GM18505 (cell line): ENCODE data around the gene PRKN.
"Not testable (repeated sequence)": the region's sequence is repeated elsewhere in the genome, so short reads cannot be mapped to it uniquely, and the experiment has no call there.

ENCODE experiments used
- ATAC-seq: cut with Tn5 transposase; IDR thresholded peaks from one replicate; pipeline ENCODE4 v1.9.1; 2021; ENCODE audit not compliant: unreplicated experiment
- POLR2A ChIP-seq: IDR thresholded peaks from 4 replicates; pipeline ENCODE4 v1.6.1; 2011; ENCODE audit warnings: borderline replicate concordance; ENCODE audit not compliant: insufficient read depth, insufficient read length; ENCODE audit errors: extremely low read depth

The PRKN gene

DNA sequence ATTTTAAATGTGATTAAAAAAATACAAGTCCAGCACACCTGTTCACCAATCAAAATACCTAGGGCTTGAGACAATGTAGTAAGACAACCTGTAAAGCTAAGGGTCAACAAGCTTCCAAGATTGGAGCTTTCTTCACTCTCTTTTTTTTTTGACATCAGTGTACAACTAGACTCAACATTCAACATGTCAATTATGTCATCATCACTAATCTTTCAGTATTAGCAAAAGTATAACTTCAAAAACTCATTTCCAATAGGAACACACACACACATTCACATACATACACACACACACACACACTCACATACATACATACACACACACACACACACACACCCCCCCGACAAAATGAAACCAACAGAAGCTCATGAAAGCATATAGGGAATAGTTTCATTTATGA, 26.0 kb downstream of the PRKN start:
- ATAC-seq, result no peak

DNA sequence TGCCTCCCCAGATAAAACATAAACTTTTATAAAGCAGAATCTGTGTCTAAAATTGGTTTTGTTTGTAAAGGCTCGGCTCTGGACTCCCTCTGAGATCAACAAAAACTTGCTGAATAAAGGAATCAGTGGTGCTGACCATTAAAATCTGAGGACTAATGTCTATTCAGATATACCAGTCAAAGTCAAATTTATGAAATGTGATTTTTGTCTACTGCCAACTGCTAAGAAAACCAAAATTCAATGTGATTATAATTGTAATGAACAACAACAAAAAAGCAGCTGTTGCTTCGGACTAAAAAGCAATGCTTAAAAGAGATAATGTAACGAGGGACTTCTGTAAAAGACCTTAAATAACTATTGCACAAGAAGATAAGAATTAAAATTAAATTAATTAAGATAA, 26.6 kb downstream of the PRKN start:
- TF ChIP-seq POLR2A, result no peak
- no peak for ATAC-seq

More for the DNA sequence above, 26.0 kb downstream of the PRKN start:
- no peak for TF ChIP-seq POLR2A

DNA sequence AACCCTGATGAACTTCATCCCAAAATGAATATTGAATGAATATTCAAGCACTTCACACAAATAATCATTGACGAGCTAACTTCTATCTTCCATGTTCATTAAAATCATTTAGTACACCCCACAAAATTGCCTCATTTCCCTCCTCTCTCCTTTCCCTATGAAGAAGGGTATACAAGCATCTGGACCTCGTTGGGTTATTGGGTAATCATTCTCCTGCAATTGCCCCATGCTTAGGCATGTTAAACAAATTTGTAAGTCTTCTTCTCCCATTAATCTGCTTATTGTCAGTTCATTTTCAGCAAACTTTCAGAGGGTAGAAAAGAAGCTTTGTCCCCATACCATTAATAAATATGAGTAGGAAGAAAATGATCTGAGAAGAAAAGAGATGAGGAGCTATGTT, 27.6 kb downstream of the PRKN start:
- TF ChIP-seq POLR2A, result no peak
- ATAC-seq, result no peak

DNA sequence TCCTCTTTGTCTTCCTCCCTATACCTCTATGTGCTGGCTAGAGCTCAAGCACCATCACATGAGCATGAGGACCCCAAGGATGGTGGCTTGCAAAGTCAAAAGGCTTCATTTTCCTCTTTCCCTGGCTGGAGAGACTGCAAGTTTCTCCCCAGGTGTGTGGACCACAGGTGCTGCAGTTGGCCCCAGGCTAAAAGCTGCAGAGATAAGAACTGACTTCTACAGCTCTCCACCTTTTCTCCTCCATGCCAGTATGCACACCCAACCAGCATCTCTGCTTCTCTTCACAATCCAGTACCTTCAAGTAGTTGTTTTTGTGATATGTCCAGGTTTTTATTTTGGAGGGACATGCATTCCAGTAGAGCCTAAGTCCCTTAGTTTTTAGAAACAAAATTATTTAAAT, 29.1 kb downstream of the PRKN start:
- TF ChIP-seq POLR2A, result no peak
- ATAC-seq, result no peak

DNA sequence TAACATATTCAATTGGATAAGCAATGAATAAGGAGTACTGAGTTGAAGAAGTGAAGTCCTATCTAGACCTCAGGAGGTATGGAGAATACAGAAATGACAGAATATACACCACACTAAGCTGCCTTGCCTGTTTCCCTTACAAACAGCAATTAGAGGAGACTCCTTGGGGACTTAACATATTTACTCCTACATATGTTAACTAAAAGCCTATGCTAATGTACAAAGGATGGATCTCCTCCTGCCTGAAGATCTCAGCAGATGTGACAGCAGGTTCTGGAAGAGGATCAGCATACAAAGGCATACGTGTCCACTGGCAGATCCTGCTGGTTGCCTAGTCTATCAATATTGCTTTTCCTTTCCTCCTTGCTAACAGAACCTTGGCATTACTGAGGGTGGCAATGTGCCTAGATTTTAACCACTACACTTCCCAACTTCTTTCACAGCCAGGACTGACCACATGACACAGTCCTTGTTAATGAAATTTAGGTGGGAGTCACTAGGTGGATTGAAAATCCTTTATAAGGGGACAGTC, 29.6 kb downstream of the PRKN start:
- no peak for TF ChIP-seq POLR2A

DNA sequence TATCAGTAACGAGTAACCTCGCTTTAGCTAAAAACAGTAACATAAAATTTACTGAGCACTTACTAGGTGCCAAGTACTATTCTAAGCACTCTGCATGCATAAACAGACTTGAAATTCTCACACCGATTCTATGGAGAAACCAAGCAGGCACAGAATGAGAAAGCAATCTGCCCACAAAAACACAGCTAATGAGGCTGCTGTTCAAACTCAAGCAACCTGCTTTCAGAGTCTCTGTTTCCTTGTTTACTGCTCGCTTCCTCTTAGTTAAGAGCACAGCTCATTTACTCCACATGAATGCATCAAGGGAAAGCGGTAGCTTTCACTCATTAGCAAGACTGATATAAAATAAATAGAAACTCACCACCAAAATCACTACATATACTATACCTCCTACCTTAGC, 37.4 kb downstream of the PRKN start:
- ATAC-seq, result no peak
- TF ChIP-seq POLR2A, result no peak

More for the DNA sequence above, 29.6 kb downstream of the PRKN start:
- ATAC-seq, result no peak

DNA sequence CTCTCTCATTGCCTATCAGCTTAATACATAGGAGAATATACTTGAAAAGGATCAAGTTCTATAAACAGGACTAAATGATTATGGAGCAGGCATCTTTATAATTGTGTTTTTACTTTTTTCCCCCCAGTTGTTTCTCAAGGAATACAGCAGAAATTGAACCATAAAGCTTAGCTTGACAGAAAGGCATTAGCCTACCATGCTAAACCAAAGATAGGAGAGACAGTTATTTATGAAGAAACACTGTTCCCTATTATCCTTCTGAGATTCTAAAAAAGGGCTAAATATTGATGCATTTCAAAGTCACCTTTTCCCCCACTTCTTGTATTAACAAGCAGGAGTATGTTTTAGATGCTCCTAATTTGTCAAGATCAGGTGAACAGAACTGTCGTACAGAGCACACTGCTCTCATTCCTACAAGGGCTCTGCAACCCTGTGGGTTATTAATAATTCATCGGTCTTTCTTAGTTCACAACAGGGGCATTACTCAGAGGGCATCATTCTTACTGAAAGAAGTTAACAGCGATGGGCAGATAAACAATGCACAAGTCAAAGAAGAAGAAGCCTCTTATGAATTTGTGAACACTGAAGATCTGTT, 38.7 kb downstream of the PRKN start:
- TF ChIP-seq POLR2A, result no peak
- ATAC-seq, result no peak

DNA sequence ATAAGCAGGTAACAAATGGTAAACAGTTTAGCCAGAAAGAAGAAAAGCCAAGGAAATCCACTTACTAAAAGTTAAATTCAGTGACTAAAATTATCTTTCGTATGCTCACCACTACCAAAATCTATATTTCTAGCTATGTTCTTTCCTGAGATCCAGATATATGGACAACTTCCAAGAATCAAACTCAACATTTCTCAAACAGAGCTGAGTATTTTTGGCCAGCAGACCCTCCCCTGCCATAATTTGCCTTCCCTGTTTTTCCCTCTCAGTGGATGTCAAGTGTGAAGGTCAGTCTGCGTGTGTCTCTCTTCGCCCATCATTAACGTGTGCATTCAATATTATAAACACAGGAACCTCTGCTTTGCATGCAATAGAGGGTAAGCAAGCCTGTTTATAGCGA, 42.0 kb downstream of the PRKN start:
- TF ChIP-seq POLR2A, result no peak
- ATAC-seq, result no peak

DNA sequence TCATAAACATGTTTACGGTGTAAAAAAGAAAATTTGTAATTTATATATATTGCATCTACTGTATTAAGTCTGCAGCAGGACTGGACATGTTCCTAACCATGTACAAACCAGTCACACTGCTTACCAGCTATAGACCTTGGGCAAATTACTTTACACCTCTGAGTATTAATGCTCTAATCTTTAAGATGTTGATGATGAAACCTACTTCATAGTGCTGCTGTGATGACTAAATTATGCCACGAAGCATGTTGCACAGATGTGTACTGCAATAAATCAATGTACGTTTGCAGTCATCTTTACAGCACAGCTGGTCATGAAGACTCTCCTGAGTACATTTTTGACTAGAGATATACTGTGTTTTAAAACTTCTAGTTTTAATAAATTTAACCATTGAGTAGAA, 42.6 kb downstream of the PRKN start:
- TF ChIP-seq POLR2A, result no peak
- ATAC-seq, result no peak

DNA sequence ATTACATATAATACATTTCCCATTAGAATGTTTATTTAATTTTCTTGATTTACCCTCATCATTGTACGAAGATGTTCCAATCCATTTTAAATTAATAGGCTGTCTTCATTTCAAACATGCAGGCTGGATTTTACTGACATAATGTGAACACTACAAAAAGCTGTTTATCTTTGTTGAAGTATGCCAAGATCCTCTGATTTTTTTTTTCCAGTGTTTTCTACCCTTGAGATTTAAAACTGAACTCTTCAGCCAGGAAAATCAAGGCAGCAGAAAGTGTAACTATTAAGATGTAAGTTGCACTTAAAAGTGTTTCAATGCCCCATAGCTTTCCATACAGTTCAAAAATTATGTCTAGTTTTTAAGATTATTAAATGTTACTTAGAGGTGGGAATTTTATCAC, 43.5 kb downstream of the PRKN start:
- no peak for TF ChIP-seq POLR2A

DNA sequence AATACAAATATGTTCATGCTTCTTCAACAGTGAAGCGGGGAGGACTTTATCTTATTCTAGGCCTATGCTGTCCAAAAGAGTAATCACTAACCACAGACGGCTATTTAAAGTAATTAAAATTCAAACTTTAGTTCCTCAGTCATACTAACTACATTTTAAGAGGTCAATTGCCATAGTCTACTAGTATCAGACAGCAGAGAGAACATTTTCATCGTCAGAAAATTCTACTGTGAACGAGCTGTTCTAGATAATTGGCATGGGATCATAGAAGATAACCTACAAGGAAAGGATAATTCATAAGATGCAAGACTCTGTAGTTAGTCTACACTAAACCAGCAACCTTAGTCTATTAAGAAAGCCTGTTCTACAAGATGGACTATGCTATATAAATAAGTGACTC, 44.4 kb downstream of the PRKN start:
- ATAC-seq, result no peak
- TF ChIP-seq POLR2A, result no peak

More for the DNA sequence above, 43.5 kb downstream of the PRKN start:
- no peak for ATAC-seq

DNA sequence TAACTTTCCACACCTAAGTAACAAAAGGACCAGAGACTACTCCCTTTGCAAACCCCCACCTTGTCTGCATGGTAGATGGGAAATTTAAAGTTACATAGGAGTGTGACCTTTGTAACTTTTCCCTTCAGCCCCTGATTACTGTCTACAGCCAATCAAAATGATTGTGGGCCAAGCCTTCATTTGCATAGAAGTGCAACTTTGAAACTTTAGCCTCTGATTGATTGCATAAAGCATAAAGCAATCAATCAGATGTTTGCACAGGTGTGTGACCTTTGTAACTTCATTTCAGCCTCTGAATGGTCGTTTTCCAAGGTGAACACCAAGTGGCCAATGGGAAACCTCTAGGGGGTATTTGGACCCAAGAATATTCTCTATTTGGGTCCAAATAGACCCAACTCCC, 46.1 kb downstream of the PRKN start:
- ATAC-seq, result no peak
- no peak for TF ChIP-seq POLR2A

DNA sequence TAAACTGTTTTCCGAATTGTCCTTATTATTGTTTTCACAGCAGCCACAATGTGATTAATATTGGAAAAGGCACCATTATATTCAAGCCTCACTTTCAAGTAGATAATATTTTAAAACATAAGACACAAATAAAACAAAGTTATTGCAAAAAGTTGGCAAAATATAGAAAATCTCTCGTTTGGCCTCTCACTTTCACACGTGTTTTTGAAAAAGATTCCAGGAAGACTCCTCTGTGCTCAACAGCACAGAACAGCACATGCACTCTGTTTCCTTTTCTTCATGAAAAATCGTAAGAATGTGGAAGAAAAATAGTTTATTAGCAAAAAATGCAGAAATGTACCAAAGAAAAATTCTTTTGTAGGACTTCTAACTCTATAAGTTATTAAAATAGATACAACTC, 46.7 kb downstream of the PRKN start:
- TF ChIP-seq POLR2A, result no peak
- no peak for ATAC-seq

DNA sequence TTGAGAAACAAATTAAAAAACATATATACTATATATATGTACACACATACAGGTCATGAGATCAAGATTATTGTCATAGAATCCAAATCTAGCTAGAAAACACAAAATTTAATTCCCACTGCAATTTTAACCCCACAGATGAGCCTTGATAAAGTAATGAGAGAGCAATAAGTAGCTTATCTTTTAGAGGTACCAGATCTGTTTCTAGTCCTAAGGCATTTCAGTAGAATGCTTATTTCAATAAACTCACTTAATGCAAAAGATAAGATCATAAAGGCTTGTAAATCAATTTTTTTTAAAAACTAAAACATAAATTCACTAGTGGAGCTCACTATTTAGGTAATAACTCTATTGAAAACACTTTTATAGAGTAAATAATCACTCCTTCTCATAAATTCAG, 47.2 kb downstream of the PRKN start:
- TF ChIP-seq POLR2A, result no peak
- no peak for ATAC-seq

DNA sequence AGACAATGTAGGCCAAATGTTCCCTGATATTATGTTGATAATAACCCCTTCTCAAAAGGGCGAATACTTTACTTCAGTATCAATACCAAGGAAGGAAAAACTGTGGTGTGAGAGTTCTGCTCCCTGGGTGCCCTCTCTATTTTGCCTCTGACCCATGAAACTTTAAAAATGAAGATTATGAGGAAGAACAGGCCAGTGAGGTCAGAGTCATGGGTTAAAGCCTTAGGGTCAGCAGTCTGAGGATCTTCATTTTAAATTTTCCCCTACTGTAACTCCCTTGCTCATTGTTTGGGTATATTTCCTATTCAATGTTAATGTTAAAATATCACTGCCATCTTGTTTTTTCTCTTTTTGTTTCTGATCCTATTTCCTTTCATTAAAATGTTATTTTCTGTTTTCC, 47.9 kb downstream of the PRKN start:
- ATAC-seq, result no peak
- no peak for TF ChIP-seq POLR2A

DNA sequence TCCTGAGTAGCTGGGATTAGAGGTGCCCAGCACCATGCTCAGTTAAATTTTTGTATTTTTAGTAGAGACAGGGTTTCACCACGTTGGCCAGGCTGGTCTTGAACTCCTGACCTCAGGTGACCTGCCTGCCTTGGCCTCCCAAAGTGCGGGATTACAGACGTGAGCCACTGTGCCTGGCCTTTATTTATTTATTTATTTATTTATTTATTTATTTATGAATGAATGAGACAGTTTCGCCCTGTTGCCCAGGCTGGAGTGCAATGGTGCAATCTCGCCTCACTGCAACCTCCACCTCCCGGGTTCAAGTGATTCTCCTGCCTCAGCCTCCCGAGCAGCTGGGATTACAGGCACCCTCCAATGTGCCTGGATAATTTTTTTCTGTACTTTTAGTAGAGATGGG, 48.7 kb downstream of the PRKN start:
- ATAC-seq, result not testable (repeated sequence)
